ENCODE data around the gene SIT1.
"Not testable (repeated sequence)": the region's sequence is repeated elsewhere in the genome, so short reads cannot be mapped to it uniquely, and the experiment has no call there.

DNA sequence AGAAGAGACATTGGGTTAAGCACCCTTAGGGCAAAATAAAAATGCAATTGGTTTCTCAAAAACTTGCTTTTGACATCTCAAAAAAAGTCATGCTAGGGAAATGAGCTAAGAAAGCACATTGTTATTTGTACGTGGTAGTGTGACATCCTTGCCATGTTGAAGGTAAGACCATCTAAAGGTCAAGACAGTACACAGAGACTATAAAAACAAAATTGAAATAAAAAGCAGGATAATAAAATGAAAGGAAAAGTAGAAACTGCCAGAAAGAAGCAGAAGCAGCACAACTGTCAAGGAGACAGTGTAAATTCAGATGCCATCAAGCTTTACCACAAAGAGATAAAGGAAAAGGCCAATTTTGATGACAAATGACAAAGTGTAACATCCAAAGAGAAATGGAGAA is 11.5 kb downstream of the SIT1 start:
- TF ChIP-seq POLR2A (IDR thresholded peaks at IDR 0.05), result not testable (repeated sequence)
- TF ChIP-seq, protein P1, sequence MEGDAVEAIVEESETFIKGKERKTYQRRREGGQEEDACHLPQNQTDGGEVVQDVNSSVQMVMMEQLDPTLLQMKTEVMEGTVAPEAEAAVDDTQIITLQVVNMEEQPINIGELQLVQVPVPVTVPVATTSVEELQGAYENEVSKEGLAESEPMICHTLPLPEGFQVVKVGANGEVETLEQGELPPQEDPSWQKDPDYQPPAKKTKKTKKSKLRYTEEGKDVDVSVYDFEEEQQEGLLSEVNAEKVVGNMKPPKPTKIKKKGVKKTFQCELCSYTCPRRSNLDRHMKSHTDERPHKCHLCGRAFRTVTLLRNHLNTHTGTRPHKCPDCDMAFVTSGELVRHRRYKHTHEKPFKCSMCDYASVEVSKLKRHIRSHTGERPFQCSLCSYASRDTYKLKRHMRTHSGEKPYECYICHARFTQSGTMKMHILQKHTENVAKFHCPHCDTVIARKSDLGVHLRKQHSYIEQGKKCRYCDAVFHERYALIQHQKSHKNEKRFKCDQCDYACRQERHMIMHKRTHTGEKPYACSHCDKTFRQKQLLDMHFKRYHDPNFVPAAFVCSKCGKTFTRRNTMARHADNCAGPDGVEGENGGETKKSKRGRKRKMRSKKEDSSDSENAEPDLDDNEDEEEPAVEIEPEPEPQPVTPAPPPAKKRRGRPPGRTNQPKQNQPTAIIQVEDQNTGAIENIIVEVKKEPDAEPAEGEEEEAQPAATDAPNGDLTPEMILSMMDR (IDR thresholded peaks at IDR 0.05), result not testable (repeated sequence)

Data from sigmoid colon (tissue), 3 donors.